Fibroblast of skin of left quadriceps (primary cell): Measurements from ENCODE around the gene MEAK7.
"Not testable (repeated sequence)": the region's sequence is repeated elsewhere in the genome, so short reads cannot be mapped to it uniquely, and the experiment has no call there.

ENCODE experiments used
- DNase-seq, 2 experiments: peaks; one replicate each; pipeline ENCODE4 v3.0.0-alpha.2; 2013; ENCODE audit warnings: low read depth in 2 of 2

Gene MEAK7

DNA sequence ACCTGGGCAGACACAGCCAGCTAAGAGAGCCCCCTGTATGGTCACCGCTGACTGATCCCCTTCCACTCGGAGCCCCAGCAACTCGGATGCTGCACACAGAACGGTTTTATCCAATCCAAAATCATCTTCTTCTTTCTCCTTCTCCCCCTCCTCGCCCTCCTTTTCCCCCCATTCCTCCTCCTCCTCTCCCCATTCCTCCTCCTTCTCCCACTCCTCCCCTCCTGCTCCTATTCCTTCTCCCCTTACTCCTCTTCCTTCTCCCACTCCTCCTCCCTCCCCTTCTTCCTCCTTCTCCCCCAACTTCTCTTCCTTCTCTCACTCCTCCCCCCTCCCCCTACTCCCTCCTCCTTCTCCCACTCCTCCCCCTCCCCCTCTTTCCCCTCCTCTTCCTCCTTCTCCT lies 30.4 kb upstream of the MEAK7 start:
- DNase-seq, result no peak

DNA sequence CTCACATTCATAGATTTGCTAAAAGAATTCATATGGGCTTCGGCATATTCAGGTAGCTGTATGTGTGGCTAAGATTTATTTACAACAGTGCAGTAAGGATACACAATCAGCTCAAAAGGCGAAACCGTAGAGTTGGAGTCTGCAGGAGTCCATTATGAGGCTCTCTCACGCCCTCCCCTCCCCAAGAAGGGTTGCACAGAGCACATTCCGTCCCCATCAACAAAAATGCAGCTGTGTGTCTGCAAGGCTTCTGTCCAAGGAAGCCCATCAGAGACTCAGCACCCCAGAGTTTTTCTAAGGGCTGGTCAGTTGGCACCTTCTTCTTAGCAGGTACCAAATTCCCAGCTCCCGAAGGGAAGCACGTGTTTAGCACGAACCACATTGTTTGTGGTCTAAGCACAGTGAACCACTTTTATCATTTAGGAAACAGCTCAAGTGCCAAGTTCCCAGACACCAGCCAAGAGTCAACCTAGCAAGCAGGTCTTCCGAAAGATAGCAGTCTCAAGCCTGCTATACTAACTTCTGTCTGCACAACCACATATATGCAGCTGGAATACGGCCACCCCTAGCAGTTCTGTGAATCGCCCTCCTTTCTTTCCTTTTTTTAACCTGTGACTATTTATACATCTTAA lies 28.5 kb upstream of the MEAK7 start:
- no peak for DNase-seq

DNA sequence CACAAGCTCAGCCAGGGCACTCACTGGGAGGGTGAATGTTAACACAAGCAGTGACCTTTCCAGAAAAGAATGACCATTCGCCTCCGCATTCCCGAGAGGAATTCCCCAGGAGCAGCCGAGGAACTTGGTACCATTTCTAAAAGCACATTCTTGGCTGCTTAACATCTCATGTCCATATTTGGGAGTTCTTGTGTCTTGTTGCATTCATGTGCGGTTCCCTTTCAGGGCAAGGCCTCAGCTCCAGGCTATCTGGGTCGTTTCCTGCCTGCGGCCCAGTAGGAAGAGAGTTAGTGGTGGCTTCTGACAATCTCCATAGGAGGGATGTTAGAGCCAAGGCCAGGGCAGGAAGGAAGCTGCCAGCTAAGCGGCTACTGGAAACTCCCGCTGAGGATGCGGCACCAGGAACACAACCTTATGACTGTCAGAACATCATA lies 27.8 kb upstream of the MEAK7 start:
- DNase-seq, result peak; percentile 78 to 81

DNA sequence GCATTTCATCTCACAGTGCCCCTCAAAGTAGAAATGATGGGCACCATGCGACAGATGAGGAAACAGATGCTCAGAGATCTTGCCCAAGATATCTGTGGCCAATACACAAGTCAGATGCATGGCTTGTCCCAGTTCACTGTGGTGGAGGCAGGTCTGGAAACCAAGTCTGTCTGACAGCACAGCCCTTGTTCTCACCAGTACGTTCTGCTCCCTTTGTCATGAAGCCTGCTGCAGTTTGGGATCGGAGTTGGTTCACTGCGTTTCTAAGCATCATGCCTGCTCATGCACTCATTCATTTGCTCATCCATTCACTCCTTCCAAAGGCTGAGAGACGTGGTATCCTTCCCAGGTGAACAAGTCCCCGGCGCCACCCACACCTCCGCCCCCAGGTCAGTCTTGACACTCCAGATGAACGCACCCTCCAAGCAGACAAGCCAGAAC lies 27.2 kb upstream of the MEAK7 start:
- DNase-seq, result no peak

- DNase-seq, result no peak
Measured at GRCh38 chr16:84530590-84530989, 26.1 kb upstream of the MEAK7 start.

DNA sequence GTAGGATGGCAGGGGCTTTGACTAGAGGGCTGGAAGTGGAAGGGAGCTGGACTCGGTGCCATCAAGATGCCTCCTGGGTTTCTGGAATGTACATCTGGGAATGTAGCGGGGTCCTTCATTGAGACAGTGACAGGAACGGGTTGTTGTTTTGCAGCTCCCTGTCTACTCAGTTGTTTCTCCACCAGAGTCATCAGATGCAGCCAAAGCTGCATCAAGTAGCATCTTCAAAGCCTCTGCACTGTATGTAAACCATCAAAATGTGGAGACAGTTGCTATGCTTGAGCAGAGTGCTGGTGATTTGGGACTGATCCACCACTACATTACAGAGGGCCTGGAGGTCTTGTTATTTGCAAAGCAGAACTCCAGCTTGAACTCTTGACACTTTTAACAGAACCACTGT lies 25.1 kb upstream of the MEAK7 start:
- no peak for DNase-seq

DNA sequence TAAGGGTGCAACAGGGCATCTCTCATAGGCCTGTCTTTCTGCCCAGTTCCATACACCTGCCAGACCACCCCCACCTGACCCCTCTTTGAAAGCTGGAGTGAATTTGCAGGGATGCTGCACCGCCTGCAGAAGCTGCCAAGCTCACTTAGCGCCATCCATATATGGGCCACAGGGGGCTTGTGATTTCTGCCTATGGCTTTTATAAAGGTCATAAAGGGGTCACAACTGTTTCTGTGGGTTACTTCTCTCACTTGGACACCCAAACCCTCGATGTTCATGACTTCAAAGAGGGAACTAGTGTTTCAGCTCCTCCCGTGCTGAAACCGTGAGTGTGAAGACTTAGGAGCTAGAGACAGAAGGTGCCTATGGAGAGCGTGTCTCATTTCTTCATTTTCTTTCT lies 23.9 kb upstream of the MEAK7 start:
- no peak for DNase-seq

DNA sequence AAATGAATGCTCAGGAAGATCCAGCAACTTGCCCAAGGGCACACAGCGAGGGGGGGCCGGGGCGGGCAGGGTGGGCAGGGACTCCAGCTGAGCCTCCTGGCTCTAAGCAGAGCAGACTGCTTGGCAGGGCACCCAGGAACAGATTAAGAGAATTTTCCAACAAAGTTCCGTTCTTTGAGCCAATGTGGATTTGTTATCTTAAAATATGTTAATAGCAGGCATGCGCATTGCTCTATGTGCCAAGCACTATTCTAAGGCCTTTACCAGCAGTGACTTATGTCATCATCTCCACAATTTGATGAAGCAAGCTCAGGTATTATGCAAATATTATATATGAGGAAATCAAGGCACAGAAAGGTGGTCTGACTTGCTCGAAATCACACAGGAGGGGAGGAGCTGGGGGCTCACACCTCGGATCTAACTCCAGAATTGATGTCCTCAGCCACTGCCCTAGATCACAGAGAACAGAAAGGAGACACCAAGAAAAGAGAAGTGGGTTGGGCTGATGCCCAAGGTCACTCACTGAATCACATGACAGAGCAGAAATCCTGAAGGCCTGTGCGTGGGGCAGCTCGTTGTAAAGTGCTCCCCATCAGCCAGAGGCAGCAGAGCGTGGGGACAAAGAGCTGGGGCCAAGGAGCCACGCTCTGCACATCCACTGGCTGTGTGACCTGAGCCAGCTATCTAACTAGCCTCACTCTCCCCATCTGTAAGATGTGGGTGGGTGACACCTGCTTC lies 23.2 kb upstream of the MEAK7 start:
- DNase-seq, result no peak

GRCh38 chr16:84526794-84527531 lies 22.5 kb upstream of the MEAK7 start:
- DNase-seq, result no peak

DNA sequence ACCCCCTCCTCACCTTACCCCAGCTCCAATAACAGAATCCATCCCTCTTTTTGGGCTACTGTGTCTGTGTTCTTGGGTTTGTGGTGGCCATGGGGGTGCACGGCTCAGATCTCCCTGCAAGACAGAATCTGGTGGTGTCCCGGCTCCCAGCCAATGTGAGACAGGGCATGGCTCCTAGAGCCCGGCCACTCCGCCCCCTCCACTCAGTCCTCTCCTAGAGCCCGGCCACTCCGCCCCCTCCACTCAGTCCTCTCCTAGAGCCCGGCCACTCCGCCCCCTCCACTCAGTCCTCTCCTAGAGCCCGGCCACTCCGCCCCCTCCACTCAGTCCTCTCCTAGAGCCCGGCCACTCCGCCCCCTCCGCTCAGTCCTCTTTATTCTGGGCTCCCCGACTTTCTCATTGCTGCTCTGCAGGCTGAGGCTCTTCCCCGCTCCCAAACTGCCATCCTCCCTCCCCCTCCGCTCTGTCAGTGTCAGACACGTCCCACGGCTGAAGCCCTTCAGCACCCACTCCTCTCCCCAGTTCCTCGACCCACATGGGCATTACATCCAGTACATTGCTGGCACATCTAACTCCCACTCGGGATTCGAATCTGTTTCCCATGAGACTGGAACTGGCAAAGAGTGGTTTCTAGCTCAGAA lies 20.6 kb upstream of the MEAK7 start:
- not testable (repeated sequence) for DNase-seq

DNA sequence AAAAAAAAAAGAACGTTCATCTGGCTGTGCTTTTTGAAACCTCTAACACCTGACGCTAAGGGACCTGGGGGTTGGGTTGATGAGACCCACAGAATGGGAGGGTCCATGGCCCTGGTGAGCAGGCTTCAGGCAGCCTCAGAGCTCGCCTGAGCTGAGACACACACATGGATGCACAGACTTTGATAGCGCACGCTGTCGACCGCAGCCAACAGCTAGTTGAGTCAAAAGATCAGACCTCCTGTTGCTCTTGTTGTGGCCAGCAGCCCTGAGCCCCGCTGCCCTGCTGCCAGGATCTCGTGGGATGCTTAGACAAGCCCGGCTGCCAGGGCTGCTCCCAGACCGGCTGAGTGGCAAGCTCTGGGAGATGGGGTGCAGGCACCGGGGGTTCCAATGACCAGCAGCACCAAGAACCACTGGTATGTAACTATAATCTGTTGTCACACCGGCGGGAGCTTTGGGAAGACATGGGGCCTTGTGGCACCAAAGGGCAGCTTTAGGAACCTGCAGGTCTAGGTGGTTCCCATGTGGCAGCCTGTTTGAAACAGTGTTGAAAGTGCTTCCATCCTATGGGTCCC lies 20.0 kb upstream of the MEAK7 start:
- DNase-seq, result no peak

- DNase-seq, result no peak
Measured at GRCh38 chr16:84521497-84521770, 17.0 kb upstream of the MEAK7 start.

GRCh38 chr16:84520725-84521496 lies 16.5 kb upstream of the MEAK7 start:
- DNase-seq, result no peak

- DNase-seq, result no peak
Measured at GRCh38 chr16:84519855-84520254, 15.4 kb upstream of the MEAK7 start.

DNA sequence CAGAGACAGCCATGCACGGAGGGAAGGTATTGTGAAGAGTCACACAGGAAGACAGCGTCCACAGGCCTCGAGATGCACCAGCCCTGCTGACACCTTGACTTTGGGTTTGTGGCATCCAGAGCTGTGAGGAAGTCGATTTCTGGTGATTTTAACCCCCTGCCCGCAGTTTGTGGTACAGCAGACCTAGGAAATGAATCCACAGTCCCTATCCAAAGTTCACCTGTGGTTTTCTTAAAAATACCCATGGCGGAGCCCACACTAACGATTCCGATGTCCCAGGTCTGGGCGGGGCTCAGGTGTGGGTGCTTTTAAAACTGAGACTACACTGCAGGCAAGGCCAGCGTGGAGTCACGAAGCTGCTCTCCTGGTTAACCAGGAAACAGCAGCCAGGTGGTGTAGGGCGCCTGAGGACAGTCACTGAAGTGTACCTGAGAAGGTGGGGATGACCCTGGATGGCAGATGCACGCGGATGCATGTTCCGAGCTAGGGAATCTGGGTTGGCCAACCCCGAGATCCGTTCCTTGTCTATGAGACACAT lies 14.4 kb upstream of the MEAK7 start:
- no peak for DNase-seq

DNA sequence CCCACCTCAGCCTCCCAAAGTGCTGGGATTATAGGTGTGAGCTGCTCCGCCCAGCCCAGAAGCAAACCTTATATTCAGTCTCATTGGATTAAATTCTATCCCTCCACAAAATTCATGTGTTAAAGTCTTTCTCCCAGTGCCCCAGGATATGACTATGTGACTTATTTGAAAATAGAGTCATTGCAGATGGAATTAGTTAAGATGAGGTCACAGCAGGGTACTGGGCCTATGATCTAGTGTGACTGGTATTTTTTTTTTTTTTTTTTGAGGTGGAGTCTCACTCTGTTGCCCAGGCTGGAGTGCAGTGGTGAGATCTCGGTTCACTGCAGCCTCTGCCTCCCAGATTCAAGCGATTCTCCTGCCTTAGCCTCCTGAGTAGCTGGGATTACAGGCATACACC lies 13.8 kb upstream of the MEAK7 start:
- peak; percentile 54 to 56 for DNase-seq

GRCh38 chr16:84517366-84517765 lies 12.9 kb upstream of the MEAK7 start:
- no peak for DNase-seq

DNA sequence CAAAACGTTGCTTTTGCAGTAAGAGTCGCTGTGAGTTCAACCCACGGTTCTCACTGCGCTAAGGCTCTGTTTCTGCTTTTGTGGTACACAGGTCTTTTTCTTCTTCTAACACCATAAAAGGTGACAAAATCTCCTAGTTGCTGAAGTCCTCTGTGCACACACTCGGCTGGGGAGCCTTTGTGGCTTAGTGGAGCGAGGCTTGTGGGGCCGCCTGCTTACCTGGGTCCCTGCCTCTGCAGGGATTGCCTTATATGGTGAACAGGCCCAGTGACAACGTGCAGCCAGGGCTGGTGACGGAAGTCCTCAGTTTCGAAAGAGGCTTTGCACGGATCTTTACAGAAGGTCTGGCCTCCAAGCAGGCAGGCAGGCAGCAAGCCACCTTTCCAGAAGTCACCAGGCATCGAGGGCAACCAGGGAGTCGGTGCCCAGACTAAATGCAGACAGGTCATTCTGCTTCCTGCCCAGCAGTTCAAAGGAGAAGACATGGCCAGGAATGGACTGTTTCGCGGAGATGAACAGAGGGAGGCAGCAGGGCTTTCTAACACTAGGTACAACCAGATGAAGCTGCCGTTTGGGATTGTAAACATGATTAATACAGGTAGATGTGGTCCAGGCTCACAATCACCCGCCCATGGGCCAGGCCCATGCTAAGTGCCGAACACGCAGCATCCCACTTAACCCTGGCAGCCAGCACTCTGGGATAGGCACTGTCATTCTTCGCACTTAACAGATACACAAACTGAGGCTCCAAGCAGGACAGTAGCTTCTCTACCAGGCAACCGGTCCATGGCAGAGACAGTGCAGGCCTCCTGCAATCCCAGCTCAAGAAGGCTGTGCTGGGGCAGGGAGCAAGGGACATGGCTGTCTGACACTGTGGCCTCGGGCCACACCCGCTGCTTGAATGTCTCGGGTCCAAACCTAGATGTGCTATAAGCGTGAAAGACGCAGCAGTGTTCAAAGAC lies 10.7 kb upstream of the MEAK7 start:
- DNase-seq, result no peak

DNA sequence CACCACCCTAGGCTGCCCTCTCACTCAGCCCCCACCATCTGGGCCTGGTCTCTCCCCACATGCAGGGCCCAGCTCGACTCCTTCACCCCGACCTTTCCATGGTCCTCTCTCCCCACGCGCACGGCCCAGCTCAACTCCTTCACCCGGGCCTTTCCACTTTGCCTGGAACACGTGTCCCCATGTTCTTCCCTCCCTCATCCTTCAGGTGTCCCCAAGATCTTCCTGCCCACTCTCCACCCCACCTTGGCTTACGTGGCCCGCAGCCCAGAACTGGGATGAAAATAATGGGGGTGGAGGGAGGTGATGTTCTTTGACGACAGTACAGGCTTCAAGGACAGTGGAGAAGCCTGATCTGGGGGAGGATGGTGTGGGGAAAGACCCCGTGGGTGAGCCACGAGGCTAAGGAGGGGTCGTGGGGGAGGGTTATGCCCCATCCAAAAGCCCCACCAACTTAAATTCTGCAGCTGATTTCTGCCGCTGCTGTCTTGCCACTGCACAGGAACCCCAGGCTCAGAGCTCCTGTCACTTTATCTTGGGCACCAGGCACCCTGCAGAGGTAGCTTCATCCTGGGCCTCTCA lies 9.9 kb upstream of the MEAK7 start:
- no peak for DNase-seq

GRCh38 chr16:84513666-84514065 lies 9.2 kb upstream of the MEAK7 start:
- no peak for DNase-seq
